Measurements from ENCODE around the gene LIPT1. TPM values are rescaled to one million over a fixed set of nuclear protein-coding genes. Genes with fewer than 3 reads are reported as not detected.
A peak's percentile ranks its signal among the peaks of the same experiment; 100 is the strongest.

Gene LIPT1
- total RNA-seq, 6 experiments from 2014 or later, result 2.5 to 3.8 (median 3.3) TPM

GRCh38 chr2:99180755-99181623, 26.2 kb downstream of the LIPT1 start, which contains the start of the genes MITD1 and MRPL30:
MITD1 (minus strand) TSS chr2:99181058; CDS start chr2:99180981, 77 bp downstream.
MRPL30 (plus strand) TSS chr2:99181184; CDS start chr2:99186204, 5,020 bp downstream.
- Mint-ChIP-seq H3K27ac (peak within 1 kb of the TSS; percentile 86), H3K36me3 (ENCODE audit: low read depth) (peaks cover 4% of the 10 kb centered on the region), H3K27me3 (ENCODE audit: insufficient read depth) (no peaks in the 10 kb centered on the region), H3K4me1 (ENCODE audit: low read depth) (peaks cover 39% of the 10 kb centered on the region), H3K9me3 (no peaks in the 10 kb centered on the region), H3K4me3 (peak within 1 kb of the TSS; percentile 98)
- no peak for TF ChIP-seq CTCF (IDR thresholded peaks at IDR 0.05)
- peak; percentile 92 for DNase-seq

- Mint-ChIP-seq H3K27me3 (ENCODE audit: insufficient read depth) (no peaks in the 10 kb centered on the region), H3K4me1 (ENCODE audit: low read depth) (peaks cover 39% of the 10 kb centered on the region), H3K27ac (peak overlapping the region; percentile 86)
Observed at GRCh38 chr2:99181624-99182000, 26.8 kb downstream of the LIPT1 start.

GRCh38 chr2:99183025-99183424, 28.3 kb downstream of the LIPT1 start:
- Mint-ChIP-seq H3K36me3 (ENCODE audit: low read depth) (peaks cover 4% of the 10 kb centered on the region), H3K27ac (no peak overlapping the region), H3K4me1 (ENCODE audit: low read depth) (peaks cover 39% of the 10 kb centered on the region), H3K4me3 (peak overlapping the region; percentile 65), H3K27me3 (ENCODE audit: insufficient read depth) (no peaks in the 10 kb centered on the region), H3K9me3 (no peaks in the 10 kb centered on the region)
- TF ChIP-seq CTCF (IDR thresholded peaks at IDR 0.05), result no peak
- DNase-seq, result no peak

More at GRCh38 chr2:99181624-99182000, 26.8 kb downstream of the LIPT1 start:
- H3K4me3 Mint-ChIP-seq, result peak overlapping the region; percentile 98
- no peak for DNase-seq
- H3K9me3 Mint-ChIP-seq, result no peaks in the 10 kb centered on the region
- no peak for TF ChIP-seq CTCF (IDR thresholded peaks at IDR 0.05)
- peaks cover 4% of the 10 kb centered on the region for H3K36me3 Mint-ChIP-seq (ENCODE audit: low read depth)

- Mint-ChIP-seq H3K27ac (no peak overlapping the region), H3K4me3 (no peak overlapping the region), H3K27me3 (ENCODE audit: insufficient read depth) (no peaks in the 10 kb centered on the region), H3K4me1 (ENCODE audit: low read depth) (peaks cover 28% of the 10 kb centered on the region), H3K9me3 (no peaks in the 10 kb centered on the region), H3K36me3 (ENCODE audit: low read depth) (peaks cover 8% of the 10 kb centered on the region)
- DNase-seq, result no peak
- TF ChIP-seq CTCF (IDR thresholded peaks at IDR 0.05), result no peak
Observed at GRCh38 chr2:99184811-99185210, 30.0 kb downstream of the LIPT1 start.

- no peak overlapping the region for H3K4me3 Mint-ChIP-seq
- H3K27ac Mint-ChIP-seq, result no peak overlapping the region
- no peak for DNase-seq
- no peaks in the 10 kb centered on the region for H3K9me3 Mint-ChIP-seq
- TF ChIP-seq CTCF (IDR thresholded peaks at IDR 0.05), result no peak
- peaks cover 13% of the 10 kb centered on the region for H3K4me1 Mint-ChIP-seq (ENCODE audit: low read depth)
- no peaks in the 10 kb centered on the region; the same call in 1 of the 2 replicates for H3K27me3 Mint-ChIP-seq (ENCODE audit: insufficient read depth)
- H3K36me3 Mint-ChIP-seq (ENCODE audit: low read depth), result peaks cover 20% of the 10 kb centered on the region
Observed at GRCh38 chr2:99187011-99187410, 32.2 kb downstream of the LIPT1 start.
